Right atrium auricular region (tissue), 2 donors: Measurements from ENCODE around the gene CDK5RAP3. TPM values are rescaled to one million over a fixed set of nuclear protein-coding genes. Genes with fewer than 3 reads are reported as not detected.
"Not testable (repeated sequence)": the region's sequence is repeated elsewhere in the genome, so short reads cannot be mapped to it uniquely, and the experiment has no call there.

Experiments used
- DNase-seq: peaks from one replicate; pipeline ENCODE4 v3.0.0-alpha.2; 2019; ENCODE audit warnings: low spot score
- H3K27ac ChIP-seq, 2 donors: fragments of 200-600 bp; sonication (generic); 1 replicate in 1 of 2; 2 replicates in 1 of 2; pipeline ENCODE4 v1.5.1; 2016 to 2019
- H3K27me3 ChIP-seq, 2 donors: fragments of 200-600 bp; sonication (generic); one replicate each; pipeline versions ENCODE4 v1.5.1 to v1.6.0; 2017 to 2019
- H3K36me3 ChIP-seq: fragments of 200-600 bp; sonication (generic); one replicate; pipeline ENCODE4 v1.5.1; 2016
- H3K4me1 ChIP-seq, 2 donors: fragments of 200-600 bp; sonication (generic); one replicate each; pipeline versions ENCODE4 v1.5.1 to v1.6.0; 2017 to 2019
- H3K4me3 ChIP-seq, 2 donors: fragments of 200-600 bp; sonication (generic); 1 replicate in 1 of 2; 2 replicates in 1 of 2; pipeline ENCODE4 v1.5.1; 2017 to 2019; ENCODE audit warnings: mild to moderate bottlenecking in 1 of 2, moderate library complexity in 1 of 2
- H3K9me3 ChIP-seq, 2 donors: fragments of 200-600 bp; sonication (generic); one replicate each; pipeline ENCODE4 v1.5.1; 2019
- total RNA-seq, 2 donors: library from RNA; depleted of rRNA; stranded (reverse); fragments of >200 nt; gene quantifications; one replicate each; pipeline ENCODE4 v1.1.0, GENCODE V29; 2016
- TF ChIP-seq, protein P1 (sequence below), 2 donors: fragments of 200-600 bp; sonication (generic); IDR thresholded peaks; one replicate each; pipeline ENCODE4 v1.5.1; 2019; ENCODE audit warnings: antibody characterized with exemption in 2 of 2

The CDK5RAP3 gene
- total RNA-seq, 2 donors from 2014 or later: 37.9 to 45.4 TPM

DNA sequence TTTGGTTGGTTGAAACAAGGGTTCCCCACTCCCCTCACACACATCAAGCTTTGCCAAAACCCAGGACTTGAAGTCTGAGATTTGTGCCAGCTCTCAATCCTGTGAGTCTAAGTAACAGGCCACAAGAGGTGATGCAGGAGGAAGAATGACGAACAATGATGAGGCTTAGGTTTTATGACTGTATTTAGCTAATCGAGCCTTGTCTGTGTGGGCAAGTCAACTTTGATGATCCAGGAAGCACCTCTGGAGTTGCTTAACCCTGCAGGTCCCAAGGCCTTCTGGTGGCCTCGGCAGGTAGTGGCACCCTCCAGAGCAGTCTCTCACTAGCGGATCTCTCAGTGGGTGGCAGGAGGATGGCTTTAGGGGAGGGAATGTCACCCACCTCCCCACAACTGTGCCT lies 28.7 kb downstream of the CDK5RAP3 start:
- no peaks in the 10 kb centered on the region for H3K36me3 ChIP-seq
- H3K9me3 ChIP-seq: no peaks in the 10 kb centered on the region
- peaks cover 0 to 26% of the 10 kb centered on the region in 2 donors for H3K4me1 ChIP-seq

DNA sequence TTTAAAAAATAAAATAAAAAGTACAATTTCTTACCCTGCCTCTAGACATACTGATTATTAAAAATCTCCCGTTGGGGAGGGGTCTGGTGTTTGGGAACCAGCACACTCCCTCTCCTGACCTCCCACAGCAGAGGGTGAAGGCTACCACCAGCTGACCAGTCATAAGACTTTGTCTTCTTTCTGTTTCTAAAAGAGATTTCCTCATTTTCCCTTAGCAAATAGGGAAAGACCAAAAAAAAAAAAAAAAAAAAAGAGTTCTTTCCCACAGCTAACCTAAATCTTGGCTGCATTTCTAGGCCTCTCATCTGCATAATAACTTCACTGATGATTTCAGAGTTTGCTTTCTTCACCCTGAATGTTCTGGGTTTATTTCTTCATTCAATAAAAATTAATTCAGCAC lies 30.3 kb downstream of the CDK5RAP3 start:
- no peaks in the 10 kb centered on the region for H3K36me3 ChIP-seq
- peaks cover 0 to 28% of the 10 kb centered on the region in 2 donors for H3K4me1 ChIP-seq
- H3K9me3 ChIP-seq: no peaks in the 10 kb centered on the region
- H3K27me3 ChIP-seq: no peaks in the 10 kb centered on the region
- H3K27ac ChIP-seq: no peak overlapping the region
- no peak overlapping the region for H3K4me3 ChIP-seq
- TF ChIP-seq, protein P1, sequence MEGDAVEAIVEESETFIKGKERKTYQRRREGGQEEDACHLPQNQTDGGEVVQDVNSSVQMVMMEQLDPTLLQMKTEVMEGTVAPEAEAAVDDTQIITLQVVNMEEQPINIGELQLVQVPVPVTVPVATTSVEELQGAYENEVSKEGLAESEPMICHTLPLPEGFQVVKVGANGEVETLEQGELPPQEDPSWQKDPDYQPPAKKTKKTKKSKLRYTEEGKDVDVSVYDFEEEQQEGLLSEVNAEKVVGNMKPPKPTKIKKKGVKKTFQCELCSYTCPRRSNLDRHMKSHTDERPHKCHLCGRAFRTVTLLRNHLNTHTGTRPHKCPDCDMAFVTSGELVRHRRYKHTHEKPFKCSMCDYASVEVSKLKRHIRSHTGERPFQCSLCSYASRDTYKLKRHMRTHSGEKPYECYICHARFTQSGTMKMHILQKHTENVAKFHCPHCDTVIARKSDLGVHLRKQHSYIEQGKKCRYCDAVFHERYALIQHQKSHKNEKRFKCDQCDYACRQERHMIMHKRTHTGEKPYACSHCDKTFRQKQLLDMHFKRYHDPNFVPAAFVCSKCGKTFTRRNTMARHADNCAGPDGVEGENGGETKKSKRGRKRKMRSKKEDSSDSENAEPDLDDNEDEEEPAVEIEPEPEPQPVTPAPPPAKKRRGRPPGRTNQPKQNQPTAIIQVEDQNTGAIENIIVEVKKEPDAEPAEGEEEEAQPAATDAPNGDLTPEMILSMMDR (IDR thresholded peaks at IDR 0.05): no peak
- DNase-seq: no peak

More for the DNA sequence above, 28.7 kb downstream of the CDK5RAP3 start:
- TF ChIP-seq, protein P1 (IDR thresholded peaks at IDR 0.05): no peak
- Histone ChIP-seq H3K27me3 (no peaks in the 10 kb centered on the region), H3K27ac (no peak overlapping the region), H3K4me3 (no peak overlapping the region)
- no peak for DNase-seq

DNA sequence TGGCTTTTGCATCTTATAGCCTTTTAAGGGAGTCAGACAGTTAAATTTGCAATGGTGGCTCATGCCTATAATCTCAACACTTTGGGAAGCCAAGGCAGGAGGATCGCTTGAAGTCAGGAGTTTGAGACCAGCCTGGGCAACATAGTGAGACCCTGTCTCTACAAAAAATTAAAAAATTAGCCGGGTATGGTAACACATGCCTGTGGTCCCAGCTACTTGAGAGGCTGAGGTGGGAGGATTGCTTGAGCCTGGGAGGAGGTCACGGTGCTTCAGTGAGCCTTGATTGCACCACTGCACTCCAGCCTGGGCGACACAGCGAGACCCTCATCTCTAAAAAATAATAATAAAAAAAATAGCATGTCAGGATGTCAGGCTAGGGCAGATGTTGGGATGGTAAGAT lies 30.7 kb downstream of the CDK5RAP3 start:
- DNase-seq, H3K4me3 ChIP-seq, H3K27ac ChIP-seq, H3K9me3 ChIP-seq, H3K27me3 ChIP-seq, H3K36me3 ChIP-seq: not testable (repeated sequence)
- peaks cover 0 to 28% of the 10 kb centered on the region in 2 donors for H3K4me1 ChIP-seq

DNA sequence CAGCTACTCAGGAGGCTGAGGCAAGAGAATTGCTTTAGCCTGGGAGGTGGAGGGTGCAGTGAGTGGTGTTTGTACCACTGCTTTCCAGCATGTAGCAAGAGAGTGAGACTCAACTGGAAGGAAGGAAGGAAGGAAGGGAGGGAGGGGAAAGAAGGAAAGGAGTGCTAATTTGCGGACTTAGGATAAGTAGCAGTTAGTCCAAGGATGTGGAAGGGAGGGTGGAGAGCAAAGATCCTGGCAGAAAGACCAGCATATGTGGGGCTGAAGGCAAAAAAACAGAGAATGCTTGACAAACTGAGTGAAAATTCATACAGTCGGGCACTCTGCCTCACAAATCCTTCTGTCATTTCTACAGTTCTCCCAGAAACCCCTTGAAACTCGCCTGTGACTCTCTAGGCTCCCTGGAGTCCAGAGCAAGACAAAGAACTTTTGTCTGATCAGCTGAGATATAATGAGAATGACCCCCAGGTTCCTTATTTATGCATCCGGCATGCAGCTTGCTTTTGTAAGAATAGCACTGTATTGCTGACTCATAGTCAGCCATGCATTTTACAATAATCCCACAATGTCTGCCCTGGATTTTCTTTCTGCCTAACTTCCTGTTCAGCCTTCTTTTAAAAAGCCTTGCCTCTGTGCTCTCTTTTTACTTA lies 31.5 kb downstream of the CDK5RAP3 start:
- no peaks in the 10 kb centered on the region for H3K9me3 ChIP-seq
- H3K36me3 ChIP-seq: no peaks in the 10 kb centered on the region
- peaks cover 0 to 28% of the 10 kb centered on the region in 2 donors for H3K4me1 ChIP-seq
- no peak for DNase-seq
- TF ChIP-seq, protein P1 (IDR thresholded peaks at IDR 0.05): no peak
- H3K4me3 ChIP-seq: no peak overlapping the region
- H3K27me3 ChIP-seq: no peaks in the 10 kb centered on the region
- peak overlapping the region; percentile 13 to 22 for H3K27ac ChIP-seq

DNA sequence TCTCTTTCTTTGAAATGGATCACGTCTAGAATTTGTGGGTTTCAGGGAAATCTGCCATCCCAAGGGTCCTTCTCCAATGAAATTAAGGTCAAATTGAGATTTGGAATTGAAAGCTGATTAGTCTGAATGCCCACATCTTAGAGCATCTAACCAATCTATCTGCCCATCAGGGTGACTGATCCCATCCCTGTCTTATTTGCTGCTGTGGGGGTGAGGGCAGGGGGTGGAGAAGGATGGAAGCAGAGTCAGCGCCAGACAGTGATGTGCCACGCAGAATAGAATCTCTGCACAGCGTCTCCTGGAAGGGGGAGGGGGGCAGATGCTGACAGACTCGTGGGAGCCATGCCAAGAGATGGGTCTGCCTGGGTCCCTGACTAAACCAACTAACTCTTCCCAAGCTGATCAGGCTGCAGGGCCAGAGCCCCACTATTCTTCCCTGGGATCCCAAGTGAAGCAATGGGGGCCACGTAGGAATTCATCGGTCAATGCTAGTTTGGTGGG lies 32.1 kb downstream of the CDK5RAP3 start:
- Histone ChIP-seq H3K27me3 (no peaks in the 10 kb centered on the region), H3K27ac (peak overlapping the region; percentile 7 to 22), H3K9me3 (no peaks in the 10 kb centered on the region), H3K4me3 (no peak overlapping the region), H3K36me3 (no peaks in the 10 kb centered on the region), H3K4me1 (peaks cover 0 to 28% of the 10 kb centered on the region in 2 donors)
- DNase-seq: no peak
- TF ChIP-seq, protein P1 (IDR thresholded peaks at IDR 0.05): no peak

DNA sequence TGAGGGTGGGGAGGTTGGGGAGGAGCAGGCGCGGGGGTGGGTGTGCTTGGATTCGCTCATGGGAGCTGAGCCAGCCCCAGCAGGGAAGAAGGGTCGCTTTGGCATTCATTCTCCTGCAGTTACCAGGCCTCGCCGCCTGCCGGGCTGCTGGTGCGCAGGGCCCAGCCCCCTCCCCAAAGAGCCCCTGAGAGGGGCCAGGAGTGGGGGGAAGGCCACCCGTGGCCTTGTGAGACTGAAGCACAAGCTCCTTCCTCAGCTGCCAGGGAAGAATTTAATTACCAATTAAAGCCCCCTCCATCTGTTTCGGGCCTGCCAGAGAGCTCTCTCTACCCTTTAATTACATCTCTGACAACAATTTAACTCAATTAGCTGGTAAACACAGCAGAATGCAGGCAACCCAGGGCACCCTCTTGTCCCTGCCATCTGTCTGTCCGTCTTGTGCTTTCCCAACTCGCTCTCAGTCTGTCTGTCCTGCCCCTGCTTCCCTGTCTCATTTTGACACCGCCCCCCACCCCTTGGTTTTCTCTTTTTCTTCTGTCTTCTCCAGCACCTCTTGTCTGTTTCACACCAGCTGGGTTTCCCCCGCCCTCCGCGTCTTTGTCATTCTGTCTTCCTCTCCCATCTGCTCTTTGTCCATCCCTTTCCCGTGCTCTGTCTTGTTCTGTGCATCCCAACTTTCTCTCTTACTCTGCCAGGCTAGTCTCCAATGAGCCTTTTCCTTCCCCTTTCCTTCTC lies 32.7 kb downstream of the CDK5RAP3 start:
- Histone ChIP-seq H3K9me3 (no peaks in the 10 kb centered on the region), H3K27me3 (no peaks in the 10 kb centered on the region), H3K36me3 (no peaks in the 10 kb centered on the region), H3K4me3 (no peak overlapping the region), H3K27ac (peak overlapping the region in 1 of 2 donors; percentile 7), H3K4me1 (peaks cover 0 to 28% of the 10 kb centered on the region in 2 donors)
- TF ChIP-seq, protein P1 (IDR thresholded peaks at IDR 0.05): no peak
- no peak for DNase-seq
